NCI-H1417 (cell line): ENCODE data around the gene MAGI2.

Experiments
- DNase-seq, 3 experiments: peaks; one replicate each; lab custom pipeline; 2025; lab: John Stamatoyannopoulos, UW

The MAGI2 gene

DNA sequence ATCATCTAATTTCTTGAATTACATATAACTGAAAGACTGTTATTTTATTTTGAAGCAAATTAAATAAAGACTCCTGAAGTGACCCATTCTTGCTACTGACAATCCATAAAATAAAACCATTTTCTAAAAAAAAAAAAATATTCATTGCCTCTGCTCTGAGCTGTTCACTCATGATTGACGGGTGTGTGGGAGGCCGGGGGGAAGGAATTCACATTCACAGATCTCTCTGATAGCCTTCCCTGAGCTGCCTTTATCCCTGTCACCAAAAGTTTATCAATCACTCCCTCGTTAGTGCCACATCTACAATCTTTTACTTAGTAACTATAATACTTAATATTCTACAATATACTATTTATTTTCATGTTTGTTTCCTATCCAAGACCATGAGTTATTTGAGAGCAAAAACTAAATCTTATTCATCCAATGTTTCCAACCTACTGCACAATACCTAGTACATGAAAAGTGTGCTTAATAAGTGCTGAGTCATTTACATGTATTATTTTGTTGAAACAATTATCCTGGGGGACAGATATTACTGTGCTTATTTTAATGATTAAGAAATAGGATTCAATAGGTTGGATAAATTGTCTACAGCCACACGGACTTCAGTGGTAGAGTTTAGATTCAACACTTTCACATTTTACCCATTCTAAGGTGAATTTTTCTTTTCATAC, 1036.2 kb downstream of the MAGI2 start:
- DNase-seq: no peak

- no peak for DNase-seq
Measured at GRCh38 chr7:78413568-78413967, 1039.9 kb downstream of the MAGI2 start.

DNA sequence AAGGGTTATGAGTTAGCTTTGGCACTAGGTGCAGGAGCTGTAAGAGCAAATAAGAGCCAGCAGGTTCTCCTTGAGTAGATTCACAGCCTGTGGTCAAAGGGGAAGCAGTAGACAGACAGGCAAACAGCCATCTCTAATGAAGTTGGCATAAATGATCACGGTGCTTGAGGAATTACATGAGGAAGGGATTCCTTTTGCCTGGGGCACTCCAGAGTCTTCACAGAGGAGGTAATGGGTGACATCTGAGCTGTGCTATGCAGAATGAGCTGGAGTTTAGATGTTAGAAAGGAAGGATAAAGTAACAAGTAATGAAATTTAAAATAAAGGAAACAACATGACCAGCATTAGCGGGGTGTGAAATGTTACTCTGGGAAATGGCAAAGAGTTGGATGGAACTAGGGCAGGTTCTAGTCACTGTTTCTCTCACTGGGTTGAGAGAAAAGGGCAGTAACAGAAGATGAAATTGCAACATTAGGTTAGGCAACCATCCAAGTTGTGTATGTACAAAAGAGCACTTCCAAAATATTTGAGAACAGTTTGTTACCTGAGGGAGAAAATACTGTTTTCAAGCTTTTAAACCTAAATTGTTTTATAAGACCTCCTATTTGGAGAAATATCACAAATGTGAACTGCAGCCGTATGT, 1041.1 kb downstream of the MAGI2 start:
- no peak for DNase-seq

DNA sequence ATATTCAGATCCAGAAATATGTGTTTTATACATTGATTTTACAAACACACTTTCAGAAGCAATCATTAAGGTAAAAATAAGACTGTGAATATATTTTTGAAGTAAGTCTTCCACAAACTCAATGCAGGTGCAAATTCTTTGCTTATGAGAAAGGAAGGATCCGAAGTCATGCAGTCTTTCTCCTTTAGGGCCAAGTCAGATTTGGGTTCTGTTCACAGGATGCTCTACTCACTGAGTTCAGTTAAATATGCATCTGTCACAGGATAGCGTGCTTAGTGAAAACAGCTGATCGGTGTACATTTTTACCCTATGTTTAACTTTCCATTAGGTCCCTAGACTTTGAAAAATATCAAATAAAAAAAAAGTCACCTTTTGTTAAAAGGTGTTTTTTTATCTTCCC, 1046.4 kb downstream of the MAGI2 start:
- no peak for DNase-seq

- DNase-seq: no peak
Measured at GRCh38 chr7:78406531-78406930, 1046.9 kb downstream of the MAGI2 start.

GRCh38 chr7:78402096-78402495, 1051.4 kb downstream of the MAGI2 start:
- DNase-seq: no peak

DNA sequence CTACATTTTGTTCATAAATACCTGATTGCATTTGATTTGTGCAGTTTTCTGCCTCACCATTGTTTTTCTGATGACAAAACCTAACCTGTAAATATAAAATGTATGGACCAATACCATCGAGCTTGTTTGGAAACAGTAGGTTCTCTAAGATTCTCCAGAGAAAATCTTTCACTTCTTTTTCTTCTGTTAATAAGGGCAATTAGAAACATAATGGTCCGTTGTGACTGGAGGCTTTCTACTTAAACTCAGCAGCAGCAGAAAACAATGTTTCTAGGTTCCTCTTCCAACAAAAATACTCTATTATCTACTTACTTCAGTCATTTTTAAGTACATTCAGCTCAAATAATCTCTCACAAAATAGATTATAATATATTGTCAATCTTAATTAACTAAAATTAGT, 1053.4 kb downstream of the MAGI2 start:
- no peak for DNase-seq

- no peak for DNase-seq
Measured at GRCh38 chr7:78399033-78399769, 1054.3 kb downstream of the MAGI2 start.

- no peak for DNase-seq
Measured at GRCh38 chr7:78398576-78398975, 1054.9 kb downstream of the MAGI2 start.

GRCh38 chr7:78398081-78398480, 1055.4 kb downstream of the MAGI2 start:
- DNase-seq: no peak

DNA sequence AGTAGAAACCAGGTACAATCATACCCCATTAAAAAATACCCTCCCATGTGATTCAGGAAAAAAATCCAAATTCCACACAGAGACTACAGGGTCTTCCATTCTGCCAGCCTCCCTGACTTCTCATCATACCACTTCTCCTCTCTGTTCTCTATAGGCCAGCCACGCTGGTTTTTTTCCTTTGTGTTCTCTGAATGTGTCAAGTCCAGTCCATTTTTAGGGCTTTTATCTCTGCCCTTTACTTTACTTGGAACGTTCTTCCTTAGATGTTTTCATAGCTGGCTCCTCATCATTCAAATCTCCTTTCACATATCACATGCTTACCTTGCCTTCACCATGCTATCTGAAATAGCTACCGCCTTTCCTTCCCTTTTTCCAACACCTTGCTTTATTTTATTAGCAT, 1057.3 kb downstream of the MAGI2 start:
- DNase-seq: no peak

GRCh38 chr7:78395298-78396036, 1058.0 kb downstream of the MAGI2 start:
- no peak for DNase-seq

DNA sequence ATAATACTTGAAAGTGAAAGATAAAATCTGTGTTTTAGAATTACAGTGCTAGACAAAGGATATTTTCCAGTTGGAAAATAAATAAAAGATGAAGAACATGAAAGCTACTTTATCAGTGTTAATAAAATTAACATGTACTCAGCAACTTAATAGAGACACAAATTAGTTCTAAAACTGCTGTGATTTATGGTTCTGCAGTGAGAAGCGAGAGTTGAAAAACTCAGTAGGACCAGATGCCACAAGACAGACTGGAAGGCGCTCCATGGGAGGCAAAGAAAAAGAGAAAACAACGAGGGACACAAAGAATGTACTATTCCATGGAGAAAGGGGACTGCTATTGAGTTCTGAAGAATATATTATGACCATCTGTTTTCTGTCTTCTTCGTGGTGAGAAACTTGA, 1064.4 kb downstream of the MAGI2 start:
- DNase-seq: no peak

DNA sequence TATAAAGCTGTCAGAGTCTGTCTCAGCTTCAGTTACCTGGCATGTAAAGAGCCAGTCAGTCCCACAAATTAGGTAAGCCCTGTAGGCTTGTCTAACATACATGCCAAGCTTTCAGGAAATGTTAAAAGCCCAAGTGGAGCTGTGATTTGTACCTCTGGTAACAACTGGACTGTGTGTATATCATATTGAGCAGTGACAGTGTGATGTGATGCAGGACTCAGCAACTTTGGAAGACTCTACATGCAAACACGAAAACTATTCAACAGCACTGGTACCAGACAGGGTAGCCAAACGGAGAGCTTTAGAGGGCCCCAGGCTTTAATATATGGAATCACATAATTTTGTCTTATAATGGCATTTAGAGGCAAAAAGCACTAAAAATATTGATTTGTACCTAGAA, 1066.9 kb downstream of the MAGI2 start:
- DNase-seq: no peak

- no peak for DNase-seq
Measured at GRCh38 chr7:78383096-78383880, 1070.2 kb downstream of the MAGI2 start.

GRCh38 chr7:78379148-78379547, 1074.3 kb downstream of the MAGI2 start:
- no peak for DNase-seq

DNA sequence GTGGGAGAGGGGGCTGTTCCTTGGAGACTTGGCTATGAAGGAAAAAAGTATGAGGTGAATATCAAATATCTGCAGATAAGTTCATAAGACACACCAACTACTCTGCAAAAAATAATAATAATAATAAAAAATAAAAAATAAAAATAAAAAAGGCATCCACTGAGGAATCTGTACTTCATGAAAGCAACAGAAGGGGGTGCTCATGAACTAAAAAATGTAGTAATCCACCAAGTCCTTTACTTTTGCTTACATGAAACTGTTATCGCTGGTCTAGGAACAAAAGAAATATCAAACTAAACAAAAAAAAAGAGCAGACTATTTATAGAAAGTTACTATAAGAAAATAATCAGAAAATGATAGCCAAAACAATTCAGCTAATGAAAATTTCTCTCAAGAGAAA, 1075.9 kb downstream of the MAGI2 start:
- DNase-seq: no peak

GRCh38 chr7:78370936-78371335, 1082.5 kb downstream of the MAGI2 start:
- DNase-seq: no peak

GRCh38 chr7:78368771-78369170, 1084.7 kb downstream of the MAGI2 start:
- no peak for DNase-seq

DNA sequence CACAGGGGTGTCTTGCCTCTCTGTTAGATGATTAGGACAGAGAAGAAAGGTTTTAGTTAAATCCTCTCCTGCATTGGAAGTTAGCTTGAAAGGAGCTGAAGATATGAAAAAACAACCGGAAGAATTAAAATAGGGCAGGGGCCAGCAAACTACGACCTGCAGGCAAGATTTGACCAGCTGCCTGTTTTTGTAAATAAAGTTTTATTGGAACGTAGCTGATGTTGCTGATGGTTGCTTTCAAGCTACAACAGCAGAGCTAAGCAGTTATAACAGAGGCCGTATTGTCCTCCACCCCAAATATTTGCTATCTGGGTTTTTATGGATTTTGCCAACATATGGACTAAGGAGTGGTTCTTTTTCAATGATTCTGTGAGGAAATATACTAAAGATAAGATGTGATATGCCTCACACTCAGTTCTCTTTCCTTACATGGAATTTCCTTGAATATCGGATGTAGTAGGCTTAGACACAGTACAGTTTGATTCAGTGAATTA, 1086.1 kb downstream of the MAGI2 start:
- no peak for DNase-seq

- no peak for DNase-seq
Measured at GRCh38 chr7:78363866-78364265, 1089.6 kb downstream of the MAGI2 start.

DNA sequence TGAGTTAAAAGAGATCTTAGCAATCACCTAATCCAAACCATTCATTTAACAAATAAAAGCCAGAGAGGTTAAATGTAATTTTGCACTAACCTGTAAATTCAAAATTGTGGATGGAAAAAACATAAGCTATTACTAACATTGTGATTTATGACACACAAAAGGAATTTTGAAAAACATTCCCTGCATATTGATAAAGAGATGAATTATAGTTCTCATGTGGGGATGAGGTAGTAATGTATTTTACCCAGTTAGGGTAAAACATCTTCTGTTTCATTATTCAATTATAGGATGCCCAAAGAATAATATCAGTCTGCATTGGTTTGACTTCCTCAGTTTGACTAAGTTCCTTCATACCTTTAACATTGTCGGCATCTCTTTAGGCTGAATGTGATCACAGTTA, 1093.6 kb downstream of the MAGI2 start:
- no peak for DNase-seq
